H1 (cell line): ENCODE data around the gene RPN2. TPM values are rescaled to one million over a fixed set of nuclear protein-coding genes. Genes with fewer than 3 reads are reported as not detected.

ENCODE experiments used
- CTCF ChIA-PET: fragments of 300-600 bp; sonication (Branson Sonifier 250); formaldehyde crosslinking; loops from one replicate; lab custom pipeline; 2021; ENCODE audit not compliant: partially characterized antibody; lab: Charles Lee
- POLR2A ChIA-PET: fragments of 300-600 bp; sonication (Branson Sonifier 250); formaldehyde crosslinking; loops from one replicate; lab custom pipeline; 2021; ENCODE audit warnings: inconsistent platforms; ENCODE audit not compliant: partially characterized antibody; lab: Charles Lee
- DNase-seq, 2 experiments: peaks; one replicate each; pipeline versions ENCODE4 v3.0.0 to v3.0.0-alpha.2; 2010 to 2022; ENCODE audit warnings: low spot score in 2 of 2, low read depth in 1 of 2, mixed read lengths in 1 of 2
- FAIRE-seq: peaks from 2 replicates; lab custom pipeline; 2011; peaks lifted over from hg19 to GRCh38; lab: Jason Lieb, UNC
- H2AFZ ChIP-seq: 2 replicates; pipeline ENCODE4 v1.8.1; 2012; ENCODE audit warnings: low read length, inconsistent platforms
- H2AK5ac ChIP-seq: 2 replicates; pipeline ENCODE4 v1.6.1; 2013; ENCODE audit warnings: low read depth, low read length
- H2BK120ac ChIP-seq: replicated peaks from 2 replicates; pipeline ENCODE3; 2013; ENCODE audit warnings: low read depth, low read length, inconsistent platforms
- H2BK12ac ChIP-seq: 2 replicates; pipeline ENCODE4 v1.6.1; 2013; ENCODE audit warnings: low read depth, low read length
- H2BK15ac ChIP-seq: 2 replicates; pipeline ENCODE4 v1.6.1; 2013; ENCODE audit warnings: low read length
- H2BK20ac ChIP-seq: 2 replicates; pipeline ENCODE4 v1.6.1; 2013; ENCODE audit warnings: low read length
- H2BK5ac ChIP-seq: 2 replicates; pipeline ENCODE4 v1.6.1; 2013; ENCODE audit warnings: low read depth, low read length
- H3K14ac ChIP-seq: 2 replicates; pipeline ENCODE4 v1.6.1; 2013; ENCODE audit warnings: inconsistent platforms; ENCODE audit not compliant: insufficient read length
- H3K18ac ChIP-seq: 2 replicates; pipeline ENCODE4 v1.6.1; 2013; ENCODE audit warnings: low read length; ENCODE audit errors: extremely low read depth
- H3K23ac ChIP-seq: 2 replicates; pipeline ENCODE4 v1.6.1; 2013; ENCODE audit warnings: inconsistent platforms; ENCODE audit not compliant: insufficient read length
- H3K23me2 ChIP-seq: 2 replicates; pipeline ENCODE4 v1.6.1; 2013; ENCODE audit warnings: low read depth, low read length
- H3K27ac ChIP-seq: 2 replicates; pipeline ENCODE4 v1.6.1; 2011; ENCODE audit warnings: low read depth, low read length, inconsistent platforms
- H3K27me3 ChIP-seq, 4 experiments: replicated peaks in 1 of 4; 1 replicate in 1 of 4; 2 replicates in 3 of 4; pipeline versions ENCODE4 v1.6.1 to v1.8.1; 2011 to 2013; ENCODE audit warnings: low read length in 3 of 4, mild to moderate bottlenecking in 3 of 4, inconsistent platforms in 2 of 4, mixed read lengths in 2 of 4, moderate library complexity in 1 of 4; ENCODE audit not compliant: control insufficient read depth in 3 of 4, insufficient read depth in 3 of 4; ENCODE audit errors: extremely low read depth in 1 of 4
- H3K36me3 ChIP-seq, 4 experiments: 2 replicates each; pipeline versions ENCODE4 v1.6.1 to v1.8.1; 2011 to 2013; ENCODE audit warnings: mild to moderate bottlenecking in 4 of 4, low read length in 3 of 4, moderate library complexity in 2 of 4, control low read depth in 1 of 4, inconsistent platforms in 1 of 4; ENCODE audit not compliant: insufficient read depth in 4 of 4, control insufficient read depth in 2 of 4
- H3K4ac ChIP-seq: replicated peaks from 2 replicates; pipeline ENCODE3; 2013; ENCODE audit warnings: low read length, low read depth, mixed read lengths, inconsistent platforms; ENCODE audit not compliant: insufficient read length
- H3K4me1 ChIP-seq, 4 experiments: replicated peaks in 1 of 4; 1 replicate in 1 of 4; 2 replicates in 3 of 4; pipeline versions ENCODE4 v1.6.1 to v1.8.1; 2011 to 2013; ENCODE audit warnings: low read length in 3 of 4, inconsistent platforms in 2 of 4, mixed read lengths in 1 of 4; ENCODE audit not compliant: insufficient read depth in 4 of 4, control insufficient read depth in 3 of 4
- H3K4me2 ChIP-seq, 2 experiments: 2 replicates each; pipeline versions ENCODE4 v1.6.1 to v1.8.1; 2011 to 2013; ENCODE audit warnings: low read depth in 2 of 2, low read length in 2 of 2, control low read depth in 1 of 2, inconsistent platforms in 1 of 2, mild to moderate bottlenecking in 1 of 2; ENCODE audit not compliant: insufficient read depth in 1 of 2
- H3K4me3 ChIP-seq, 4 experiments: fragments of 200-600, 300-600 bp in 1 of 4; sonication (generic), shearing (Covaris generic), sonication (Bioruptor Twin) in 1 of 4; 2 replicates each; pipeline versions ENCODE4 v1.5.1 to v1.8.1; 2011 to 2016; ENCODE audit warnings: low read length in 4 of 4, low read depth in 3 of 4, control low read depth in 2 of 4, inconsistent platforms in 2 of 4, mild to moderate bottlenecking in 2 of 4, mixed read lengths in 1 of 4, moderate library complexity in 1 of 4; ENCODE audit not compliant: insufficient read depth in 2 of 4; ENCODE audit errors: extremely low read depth in 1 of 4
- H3K56ac ChIP-seq: replicated peaks from 2 replicates; pipeline ENCODE3; 2013; ENCODE audit warnings: low read depth, mild to moderate bottlenecking, mixed read lengths, low read length, inconsistent platforms; ENCODE audit not compliant: insufficient read length
- H3K79me1 ChIP-seq: 2 replicates; pipeline ENCODE4 v1.6.1; 2013; ENCODE audit warnings: low read depth, low read length, control low read depth
- H3K79me2 ChIP-seq, 2 experiments: 2 replicates each; pipeline versions ENCODE4 v1.6.1 to v1.8.1; 2012 to 2013; ENCODE audit warnings: low read length in 2 of 2, mild to moderate bottlenecking in 2 of 2, inconsistent platforms in 1 of 2; ENCODE audit not compliant: insufficient read depth in 2 of 2, control insufficient read depth in 1 of 2
- H3K9ac ChIP-seq, 4 experiments: replicated peaks in 1 of 4; 1 replicate in 1 of 4; 2 replicates in 3 of 4; pipeline versions ENCODE4 v1.6.1 to v1.8.1; 2011 to 2013; ENCODE audit warnings: low read depth in 3 of 4, low read length in 3 of 4, control low read depth in 2 of 4, mild to moderate bottlenecking in 2 of 4, moderate library complexity in 2 of 4, inconsistent platforms in 1 of 4; ENCODE audit errors: extremely low read depth in 1 of 4
- H3K9me3 ChIP-seq, 2 experiments: 2 replicates each; pipeline versions ENCODE4 v1.6.1 to v1.8.1; 2012 to 2013; ENCODE audit warnings: mild to moderate bottlenecking in 2 of 2, moderate library complexity in 2 of 2, control low read depth in 1 of 2, inconsistent platforms in 1 of 2, low read depth in 1 of 2, low read length in 1 of 2, mixed read lengths in 1 of 2; ENCODE audit not compliant: insufficient read depth in 2 of 2
- H4K20me1 ChIP-seq, 2 experiments: replicated peaks in 1 of 2; 2 replicates each; pipeline versions ENCODE3 to v1.8.1; 2011 to 2013; ENCODE audit warnings: inconsistent platforms in 2 of 2, low read length in 2 of 2, mild to moderate bottlenecking in 1 of 2; ENCODE audit not compliant: insufficient read depth in 2 of 2, control insufficient read depth in 1 of 2
- H4K5ac ChIP-seq: 2 replicates; pipeline ENCODE4 v1.6.1; 2013; ENCODE audit warnings: low read length, low read depth, mixed read lengths, inconsistent platforms; ENCODE audit not compliant: insufficient read length
- H4K8ac ChIP-seq: 2 replicates; pipeline ENCODE4 v1.8.0; 2013; ENCODE audit warnings: mild to moderate bottlenecking, moderate library complexity, low read length, inconsistent platforms; ENCODE audit not compliant: insufficient read depth; ENCODE audit errors: extremely low read depth
- H4K91ac ChIP-seq: replicated peaks from 2 replicates; pipeline ENCODE3; 2013; ENCODE audit warnings: low read length, mixed read lengths, inconsistent platforms; ENCODE audit not compliant: insufficient read length
- POLR2AphosphoS5 ChIP-seq: IDR thresholded peaks from 2 replicates; pipeline ENCODE4 v1.6.1; 2011; ENCODE audit warnings: low read depth, low read length
- SP4 ChIP-seq: IDR thresholded peaks from 2 replicates; pipeline ENCODE4 v1.6.1; 2012; ENCODE audit warnings: low read length, inconsistent platforms
- SUZ12 ChIP-seq: fragments of 200-600 bp; sonication (generic); IDR thresholded peaks from 2 replicates; pipeline ENCODE4 v1.6.1; 2012; ENCODE audit warnings: mild to moderate bottlenecking, inconsistent platforms, low read length, moderate library complexity, mixed read lengths
- WGBS, 2 experiments: shearing (Covaris generic) in 1 of 2; methylation state at CpG; one replicate each; pipeline versions ENCODE4 v1.1.6 to v1.1.7; 2013 to 2015; ENCODE audit warnings: low lambda C conversion rate in 2 of 2, mixed read lengths in 2 of 2, inconsistent platforms in 1 of 2, low coverage in 1 of 2, missing lambda C conversion rate in 1 of 2; ENCODE audit not compliant: insufficient replicate concordance in 2 of 2, insufficient coverage in 1 of 2, insufficient read length in 1 of 2; ENCODE audit errors: extremely low coverage in 1 of 2, missing lambda C conversion rate in 1 of 2; 5-methylcytosine and 5-hydroxymethylcytosine counted together
- polyA plus RNA-seq, 7 experiments: library from polyadenylated mRNA; depleted of rRNA in 3 of 7; stranded (reverse) in 5 of 7; unstranded in 2 of 7; fragments of >200 nt in 5 of 7; fragments of 200-250 nt in 2 of 7; gene quantifications; 1 replicate in 5 of 7; 2 replicates in 1 of 7; 4 replicates in 1 of 7; pipeline versions ENCODE4 v1.2.1 to v1.2.3, GENCODE V29; 2011 to 2013; ENCODE audit warnings: missing spikeins in 2 of 7, mixed read lengths in 2 of 7
- total RNA-seq: library from RNA; stranded (reverse); fragmentation: NEBNext Ultra II Directional; extraction: Animal tissue kit (Norgen Biotek cat#: 25700); gene quantifications from 2 replicates; pipeline ENCODE4 v1.2.1, GENCODE V29; 2021
- TF ChIP-seq, protein P1 (sequence below), 3 experiments: IDR thresholded peaks; 1 replicate in 2 of 3; 2 replicates in 1 of 3; pipeline versions ENCODE4 v1.5.1 to v1.6.1; 2011; ENCODE audit warnings: low read length in 3 of 3, mild to moderate bottlenecking in 3 of 3, inconsistent platforms in 2 of 3, low read depth in 1 of 3, moderate library complexity in 1 of 3; ENCODE audit not compliant: insufficient read depth in 1 of 3; ENCODE audit errors: control extremely low read depth in 1 of 3

Gene RPN2
- total and polyA plus RNA-seq, 2 of the 8 experiments (the other 6 are each of a cell fraction or from before 2014, with no cell fraction given): 236 to 379 TPM

DNA sequence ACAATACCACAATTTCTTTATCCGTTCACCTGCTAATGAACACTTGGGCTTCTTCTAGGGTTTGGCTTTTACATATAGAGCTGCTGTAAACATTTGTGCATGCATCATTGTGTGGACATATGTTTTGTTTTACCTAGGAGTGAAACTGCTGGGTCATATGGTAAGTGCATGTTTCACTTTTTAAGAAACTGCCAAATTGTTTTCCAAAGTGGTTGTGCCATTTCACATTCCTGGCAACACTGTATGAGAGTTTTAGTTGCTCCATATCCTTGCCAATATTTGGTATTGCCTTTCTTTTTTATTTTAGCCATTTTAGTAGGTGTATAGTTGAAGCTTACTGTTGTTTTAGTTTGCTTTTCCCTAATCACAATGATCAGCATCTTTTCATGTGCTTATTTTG, 14.1 kb upstream of the RPN2 start:
- H3K27ac ChIP-seq: no peak overlapping the region
- no peak overlapping the region for H3K18ac ChIP-seq
- no peak overlapping the region for H2BK20ac ChIP-seq
- H2BK120ac ChIP-seq: no peak overlapping the region
- TF ChIP-seq SP4 (no peak), SUZ12 (no peak), POLR2AphosphoS5 (no peak)
- TF ChIP-seq, protein P1, sequence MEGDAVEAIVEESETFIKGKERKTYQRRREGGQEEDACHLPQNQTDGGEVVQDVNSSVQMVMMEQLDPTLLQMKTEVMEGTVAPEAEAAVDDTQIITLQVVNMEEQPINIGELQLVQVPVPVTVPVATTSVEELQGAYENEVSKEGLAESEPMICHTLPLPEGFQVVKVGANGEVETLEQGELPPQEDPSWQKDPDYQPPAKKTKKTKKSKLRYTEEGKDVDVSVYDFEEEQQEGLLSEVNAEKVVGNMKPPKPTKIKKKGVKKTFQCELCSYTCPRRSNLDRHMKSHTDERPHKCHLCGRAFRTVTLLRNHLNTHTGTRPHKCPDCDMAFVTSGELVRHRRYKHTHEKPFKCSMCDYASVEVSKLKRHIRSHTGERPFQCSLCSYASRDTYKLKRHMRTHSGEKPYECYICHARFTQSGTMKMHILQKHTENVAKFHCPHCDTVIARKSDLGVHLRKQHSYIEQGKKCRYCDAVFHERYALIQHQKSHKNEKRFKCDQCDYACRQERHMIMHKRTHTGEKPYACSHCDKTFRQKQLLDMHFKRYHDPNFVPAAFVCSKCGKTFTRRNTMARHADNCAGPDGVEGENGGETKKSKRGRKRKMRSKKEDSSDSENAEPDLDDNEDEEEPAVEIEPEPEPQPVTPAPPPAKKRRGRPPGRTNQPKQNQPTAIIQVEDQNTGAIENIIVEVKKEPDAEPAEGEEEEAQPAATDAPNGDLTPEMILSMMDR (IDR thresholded peaks at IDR 0.05; ENCODE audit: control extremely low read depth in 1 of 3, insufficient read depth in 1 of 3, low read depth in 1 of 3, low read length in 3 of 3): no peak
- no peak for FAIRE-seq
- ChIA-PET POLR2A (interaction anchor here (1.2 kb wide), 1 partner anchor 14 kb away, joined by 4 read pairs; the partner anchor contains the start of genes MROH8 and RPN2), CTCF (interaction anchor here (0.6 to 4.2 kb wide), 2 partner anchors 13 to 166 kb away, joined by 3 to 21 read pairs; partner anchors contain the start of genes MROH8 and RPN2)
- no peaks in the 10 kb centered on the region for H3K9me3 ChIP-seq
- no peak overlapping the region for H3K56ac ChIP-seq
- no peak overlapping the region for H3K4me2 ChIP-seq
- no peaks in the 10 kb centered on the region for H3K79me2 ChIP-seq
- H3K79me1 ChIP-seq: no peaks in the 10 kb centered on the region
- WGBS, 2 experiments: 72% methylated on average over 1 of the region's 1 CpG; no CpG with 5 or more reads in 1 of the 2 experiments
- H4K20me1 ChIP-seq: no peaks in the 10 kb centered on the region
- no peaks in the 10 kb centered on the region; the same call in 1 of the 2 replicates for H3K23me2 ChIP-seq
- no peaks in the 10 kb centered on the region for H3K36me3 ChIP-seq
- H2BK15ac ChIP-seq: no peak overlapping the region
- H3K23ac ChIP-seq: no peak overlapping the region
- DNase-seq: no peak
- no peak overlapping the region for H3K4ac ChIP-seq
- H4K5ac ChIP-seq: no peak overlapping the region
- H2AFZ ChIP-seq: no peak overlapping the region
- no peak overlapping the region for H2AK5ac ChIP-seq
- no peak overlapping the region for H3K9ac ChIP-seq
- H4K91ac ChIP-seq: no peak overlapping the region
- no peak overlapping the region for H4K8ac ChIP-seq
- H3K27me3 ChIP-seq: no peaks in the 10 kb centered on the region
- H3K14ac ChIP-seq: no peak overlapping the region
- H3K4me3 ChIP-seq: no peak overlapping the region
- H3K4me1 ChIP-seq: no peaks in the 10 kb centered on the region
- H2BK5ac ChIP-seq: no peak overlapping the region
- H2BK12ac ChIP-seq: no peak overlapping the region
